Measurements from ENCODE around the gene ANKS1A. TPM values are rescaled to one million over a fixed set of nuclear protein-coding genes. Genes with fewer than 3 reads are reported as not detected.

ANKS1A gene
- polyA plus RNA-seq, 4 donors = 14.5 to 52.5 (median 41.8) TPM

GRCh38 chr6:34953061-34954025, 64.3 kb downstream of the ANKS1A start:
- DNase-seq (ENCODE audit: low read depth in 4 of 4, low spot score in 3 of 4) = no peak

GRCh38 chr6:34955442-34955841, 66.4 kb downstream of the ANKS1A start:
- no peak for DNase-seq (ENCODE audit: low read depth in 4 of 4, low spot score in 3 of 4)

- peak in 1 of 4 donors; percentile 20 for DNase-seq (ENCODE audit: low read depth in 4 of 4, low spot score in 3 of 4)
Measured at GRCh38 chr6:34957231-34957783, 68.3 kb downstream of the ANKS1A start.

GRCh38 chr6:34958734-34959133, 69.7 kb downstream of the ANKS1A start:
- DNase-seq (ENCODE audit: low read depth in 4 of 4, low spot score in 3 of 4) = no peak

- no peak for DNase-seq (ENCODE audit: low read depth in 4 of 4, low spot score in 3 of 4)
Measured at GRCh38 chr6:34959224-34959623, 70.2 kb downstream of the ANKS1A start.

GRCh38 chr6:34961082-34961481, 72.0 kb downstream of the ANKS1A start:
- no peak for DNase-seq (ENCODE audit: low read depth in 4 of 4, low spot score in 3 of 4)

GRCh38 chr6:34961574-34961973, 72.5 kb downstream of the ANKS1A start:
- DNase-seq (ENCODE audit: low read depth in 4 of 4, low spot score in 3 of 4) = no peak

- no peak for DNase-seq (ENCODE audit: low read depth in 4 of 4, low spot score in 3 of 4)
Measured at GRCh38 chr6:34964564-34964963, 75.5 kb downstream of the ANKS1A start.

- no peak for DNase-seq (ENCODE audit: low read depth in 4 of 4, low spot score in 3 of 4)
Measured at GRCh38 chr6:34967461-34967860, 78.4 kb downstream of the ANKS1A start.

GRCh38 chr6:34969662-34970265, 80.7 kb downstream of the ANKS1A start:
- no peak for DNase-seq (ENCODE audit: low read depth in 4 of 4, low spot score in 3 of 4)

GRCh38 chr6:34970488-34970887, 81.4 kb downstream of the ANKS1A start:
- DNase-seq (ENCODE audit: low read depth in 4 of 4, low spot score in 3 of 4) = no peak

- DNase-seq (ENCODE audit: low read depth in 4 of 4, low spot score in 3 of 4) = no peak
Measured at GRCh38 chr6:34970957-34971356, 81.9 kb downstream of the ANKS1A start.

- DNase-seq (ENCODE audit: low read depth in 4 of 4, low spot score in 3 of 4) = no peak
Measured at GRCh38 chr6:34973547-34974248, 84.6 kb downstream of the ANKS1A start.

GRCh38 chr6:34974249-34974642, 85.2 kb downstream of the ANKS1A start:
- DNase-seq (ENCODE audit: low read depth in 4 of 4, low spot score in 3 of 4) = no peak

- DNase-seq (ENCODE audit: low read depth in 4 of 4, low spot score in 3 of 4) = no peak
Measured at GRCh38 chr6:34976239-34976638, 87.2 kb downstream of the ANKS1A start.

GRCh38 chr6:34979218-34979617, 90.2 kb downstream of the ANKS1A start:
- DNase-seq (ENCODE audit: low read depth in 4 of 4, low spot score in 3 of 4) = no peak

GRCh38 chr6:34979994-34980393, 90.9 kb downstream of the ANKS1A start:
- no peak for DNase-seq (ENCODE audit: low read depth in 4 of 4, low spot score in 3 of 4)

- DNase-seq (ENCODE audit: low read depth in 4 of 4, low spot score in 3 of 4) = no peak
Measured at GRCh38 chr6:34981366-34981765, 92.3 kb downstream of the ANKS1A start.

GRCh38 chr6:34981951-34982350, 92.9 kb downstream of the ANKS1A start:
- DNase-seq (ENCODE audit: low read depth in 4 of 4, low spot score in 3 of 4) = no peak

- no peak for DNase-seq (ENCODE audit: low read depth in 4 of 4, low spot score in 3 of 4)
Measured at GRCh38 chr6:34982424-34982852, 93.4 kb downstream of the ANKS1A start.

GRCh38 chr6:34984416-34984815, 95.4 kb downstream of the ANKS1A start:
- no peak for DNase-seq (ENCODE audit: low read depth in 4 of 4, low spot score in 3 of 4)

Measured in left renal pelvis (tissue), 4 donors.